HEK293T (cell line): Measurements from ENCODE around the gene DYRK1B.
"Not testable (repeated sequence)": the region's sequence is repeated elsewhere in the genome, so short reads cannot be mapped to it uniquely, and the experiment has no call there.

Experiments used
- CTCF ChIA-PET: fragments of 350-600 bp; formaldehyde crosslinking; extraction: SDS; loops from one replicate; lab custom pipeline; 2021; ENCODE audit warnings: antibody characterized with exemption, inconsistent platforms; lab: Yijun Ruan, JAX
- POLR2A ChIA-PET: fragments of 350-600 bp; formaldehyde crosslinking; extraction: SDS; loops from one replicate; lab custom pipeline; 2020; ENCODE audit warnings: antibody characterized with exemption, inconsistent platforms; lab: Yijun Ruan, JAX
- DNase-seq: peaks from one replicate; pipeline ENCODE4 v3.0.0; 2012; ENCODE audit warnings: mixed read lengths; ENCODE audit errors: extremely low spot score
- ARNT ChIP-seq: fragments of 450-650 bp; IDR thresholded peaks from 2 replicates; pipeline ENCODE4 v1.6.1; 2017; ENCODE audit warnings: mild to moderate bottlenecking
- BHLHE40 ChIP-seq: fragments of 450-650 bp; IDR thresholded peaks from 2 replicates; pipeline ENCODE4 v1.6.1; 2016; ENCODE audit warnings: mild to moderate bottlenecking, moderate library complexity, borderline replicate concordance
- CTBP1 ChIP-seq: fragments of 450-650 bp; IDR thresholded peaks from 2 replicates; pipeline ENCODE4 v1.6.1; 2016; ENCODE audit warnings: borderline replicate concordance
- ELF4 ChIP-seq: fragments of 450-650 bp; IDR thresholded peaks from 2 replicates; pipeline ENCODE4 v1.6.1; 2017; ENCODE audit warnings: antibody characterized with exemption
- FOXA1 ChIP-seq: fragments of 450-650 bp; IDR thresholded peaks from 2 replicates; pipeline ENCODE4 v1.6.1; 2016; ENCODE audit warnings: mild to moderate bottlenecking
- FOXK2 ChIP-seq: fragments of 450-650 bp; IDR thresholded peaks from 2 replicates; pipeline ENCODE4 v1.6.1; 2016; ENCODE audit warnings: mild to moderate bottlenecking
- FOXM1 ChIP-seq: fragments of 450-650 bp; IDR thresholded peaks from 2 replicates; pipeline ENCODE4 v1.6.1; 2017; ENCODE audit warnings: mild to moderate bottlenecking, borderline replicate concordance
- HDGF ChIP-seq: fragments of 450-650 bp; IDR thresholded peaks from 2 replicates; pipeline ENCODE4 v1.6.1; 2017; ENCODE audit warnings: antibody characterized with exemption, borderline replicate concordance
- L3MBTL2 ChIP-seq: fragments of 450-650 bp; conservative IDR thresholded peaks from 2 replicates; pipeline ENCODE4 v1.6.1; 2016; ENCODE audit warnings: mild to moderate bottlenecking
- LEF1 ChIP-seq: fragments of 450-650 bp; IDR thresholded peaks from 2 replicates; pipeline ENCODE4 v1.6.1; 2017; ENCODE audit warnings: mild to moderate bottlenecking, borderline replicate concordance
- NFRKB ChIP-seq: fragments of 450-650 bp; IDR thresholded peaks from 2 replicates; pipeline ENCODE4 v1.6.1; 2016; ENCODE audit warnings: mild to moderate bottlenecking, moderate library complexity
- PKNOX1 ChIP-seq: fragments of 450-650 bp; IDR thresholded peaks from 2 replicates; pipeline ENCODE4 v1.6.1; 2016
- SP1 ChIP-seq: fragments of 450-650 bp; IDR thresholded peaks from 2 replicates; pipeline ENCODE4 v1.6.1; 2017
- SUZ12 ChIP-seq: fragments of 450-650 bp; IDR thresholded peaks from 2 replicates; pipeline ENCODE4 v1.6.1; 2016; ENCODE audit warnings: mild to moderate bottlenecking
- TARDBP ChIP-seq: fragments of 450-650 bp; IDR thresholded peaks from 2 replicates; pipeline ENCODE4 v1.6.1; 2016
- ZNF384 ChIP-seq: fragments of 450-650 bp; IDR thresholded peaks from 2 replicates; pipeline ENCODE4 v1.6.1; 2016

DYRK1B gene

GRCh38 chr19:39833464-39834286 is at the start of gene DYRK1B:
Gene DYRK1B, minus strand, starts transcription at chr19:39834162. Its CDS starts 2,295 bp downstream, at chr19:39831867.
- TF ChIP-seq SUZ12 (no peak), BHLHE40 (no peak), NFRKB (no peak), FOXA1 (no peak), PKNOX1 (no peak), LEF1 (no peak), ZNF384 (no peak), ELF4 (peak; percentile 26; the same call in 1 of the 2 replicates), SP1 (no peak), FOXM1 (peak; percentile 62; the same call in 1 of the 2 replicates), CTBP1 (no peak), HDGF (no peak), L3MBTL2 (peak; percentile 89), TARDBP (no peak), FOXK2 (no peak), ARNT (no peak)
- peak; percentile 97 for DNase-seq
- POLR2A ChIA-PET: interaction anchor here (0.6 to 2.1 kb wide), 11 partner anchors 9 to 398 kb away, joined by 3 to 27 read pairs (median 5); partner anchors contain the start of genes FBL, PSMC4 and RPS16

GRCh38 chr19:39882645-39883044 is 48.7 kb upstream of the DYRK1B start:
- CTCF ChIA-PET, POLR2A ChIA-PET, DNase-seq: not testable (repeated sequence)

More at GRCh38 chr19:39833464-39834286, at the start of gene DYRK1B:
- CTCF ChIA-PET: interaction anchor here (0.6 to 2.1 kb wide), 3 partner anchors 10 to 1277 kb away, joined by 3 to 22 read pairs (median 6); no protein-coding TSS in a partner anchor

GRCh38 chr19:39881495-39882110 is 47.6 kb upstream of the DYRK1B start:
- POLR2A ChIA-PET, CTCF ChIA-PET: not testable (repeated sequence)
- DNase-seq: peak; percentile 53

GRCh38 chr19:39880241-39880640 is 46.3 kb upstream of the DYRK1B start:
- CTCF ChIA-PET, POLR2A ChIA-PET, DNase-seq: not testable (repeated sequence)

- DNase-seq, CTCF ChIA-PET: not testable (repeated sequence)
- POLR2A ChIA-PET: interaction anchor here (1.8 kb wide), 1 partner anchor 91 kb away, joined by 10 read pairs; the partner anchor contains the start of gene PSMC4
These were observed 45.8 kb upstream of the DYRK1B start for GRCh38 chr19:39879796-39880195.

- CTCF ChIA-PET, DNase-seq: not testable (repeated sequence)
- POLR2A ChIA-PET: interaction anchor here (1.2 to 1.8 kb wide), 2 partner anchors 92 to 212 kb away, joined by 3 to 10 read pairs; partner anchors contain the start of genes PSMC4 and ZNF780A
These were observed 44.9 kb upstream of the DYRK1B start for GRCh38 chr19:39878866-39879265.

- ChIA-PET CTCF (no interaction called here), POLR2A (interaction anchor here (1.2 to 1.8 kb wide), 2 partner anchors 92 to 212 kb away, joined by 3 to 10 read pairs; partner anchors contain the start of genes PSMC4 and ZNF780A)
- TF ChIP-seq LEF1 (no peak), ZNF384 (no peak)
- no peak for DNase-seq
These were observed 44.4 kb upstream of the DYRK1B start for GRCh38 chr19:39878398-39878797.

GRCh38 chr19:39877982-39878381 is 44.0 kb upstream of the DYRK1B start:
- DNase-seq, CTCF ChIA-PET: not testable (repeated sequence)
- POLR2A ChIA-PET: interaction anchor here (1.2 to 1.8 kb wide), 2 partner anchors 93 to 213 kb away, joined by 3 to 10 read pairs; partner anchors contain the start of genes PSMC4 and ZNF780A

- POLR2A ChIA-PET, DNase-seq, CTCF ChIA-PET: not testable (repeated sequence)
These were observed 43.5 kb upstream of the DYRK1B start for GRCh38 chr19:39877488-39877887.

GRCh38 chr19:39876486-39876885 is 42.5 kb upstream of the DYRK1B start:
- DNase-seq, CTCF ChIA-PET, POLR2A ChIA-PET: not testable (repeated sequence)

GRCh38 chr19:39875401-39875864 is 41.5 kb upstream of the DYRK1B start:
- DNase-seq, POLR2A ChIA-PET, CTCF ChIA-PET: not testable (repeated sequence)
